ENCODE measurements around the gene RFK. TPM values are rescaled to one million over a fixed set of nuclear protein-coding genes. Genes with fewer than 3 reads are reported as not detected.

RFK gene
- total RNA-seq, 1 donor from 2014 or later, result 8.9 TPM

- H3K27ac ChIP-seq, result no peak overlapping the region
- H3K9me3 ChIP-seq, result no peaks in the 10 kb centered on the region
- DNase-seq (ENCODE audit: low spot score in 2 of 2), result no peak
- no peak for TF ChIP-seq CTCF (IDR thresholded peaks at IDR 0.05)
- intact Hi-C loops (cut with DNase I), result no loop called here
- no peak overlapping the region for H3K4me3 ChIP-seq
- H3K36me3 ChIP-seq, result no peaks in the 10 kb centered on the region
- H3K27me3 ChIP-seq, result no peaks in the 10 kb centered on the region
- H3K4me1 ChIP-seq, result peaks cover 7 to 9% of the 10 kb centered on the region in 2 donors
These were observed 20.3 kb downstream of the RFK start for GRCh38 chr9:76373784-76374474.

- Histone ChIP-seq H3K27me3 (no peaks in the 10 kb centered on the region), H3K9me3 (no peaks in the 10 kb centered on the region), H3K4me1 (peaks cover 7 to 9% of the 10 kb centered on the region in 2 donors), H3K36me3 (no peaks in the 10 kb centered on the region), H3K4me3 (no peak overlapping the region), H3K27ac (peak overlapping the region in 1 of 2 donors; percentile 34)
- intact Hi-C loops (cut with DNase I), result no loop called here
- TF ChIP-seq CTCF (IDR thresholded peaks at IDR 0.05), result no peak
- no peak for DNase-seq (ENCODE audit: low spot score in 2 of 2)
These were observed 20.9 kb downstream of the RFK start for GRCh38 chr9:76373173-76373783.

GRCh38 chr9:76372336-76372735, 21.9 kb downstream of the RFK start:
- H3K36me3 ChIP-seq, result no peaks in the 10 kb centered on the region
- no peak overlapping the region for H3K4me3 ChIP-seq
- DNase-seq (ENCODE audit: low spot score in 2 of 2), result no peak
- peaks cover 7 to 9% of the 10 kb centered on the region in 2 donors for H3K4me1 ChIP-seq
- H3K27ac ChIP-seq, result no peak overlapping the region
- intact Hi-C loops (cut with DNase I), result no loop called here
- H3K27me3 ChIP-seq, result no peaks in the 10 kb centered on the region
- no peaks in the 10 kb centered on the region for H3K9me3 ChIP-seq
- no peak for TF ChIP-seq CTCF (IDR thresholded peaks at IDR 0.05)

- no peaks in the 10 kb centered on the region for H3K27me3 ChIP-seq
- intact Hi-C loops (cut with DNase I), result no loop called here
These were observed 22.3 kb downstream of the RFK start for GRCh38 chr9:76371901-76372300.

GRCh38 chr9:76370396-76371023, 23.7 kb downstream of the RFK start:
- H3K4me1 ChIP-seq, result peaks cover 8 to 9% of the 10 kb centered on the region in 2 donors
- H3K36me3 ChIP-seq, result no peaks in the 10 kb centered on the region
- H3K9me3 ChIP-seq, result no peaks in the 10 kb centered on the region
- no peaks in the 10 kb centered on the region for H3K27me3 ChIP-seq
- TF ChIP-seq CTCF (IDR thresholded peaks at IDR 0.05), result no peak
- intact Hi-C loops (cut with DNase I), result no loop called here
- DNase-seq (ENCODE audit: low spot score in 2 of 2), result no peak
- H3K27ac ChIP-seq, result no peak overlapping the region
- H3K4me3 ChIP-seq, result no peak overlapping the region

More at GRCh38 chr9:76371901-76372300, 22.3 kb downstream of the RFK start:
- Histone ChIP-seq H3K36me3 (no peaks in the 10 kb centered on the region), H3K4me1 (peaks cover 7 to 9% of the 10 kb centered on the region in 2 donors), H3K9me3 (no peaks in the 10 kb centered on the region), H3K4me3 (no peak overlapping the region), H3K27ac (no peak overlapping the region)
- DNase-seq (ENCODE audit: low spot score in 2 of 2), result no peak
- TF ChIP-seq CTCF (IDR thresholded peaks at IDR 0.05), result no peak

All from ascending aorta (tissue), 2 donors.